ENCODE data around the gene CGREF1. TPM values are rescaled to one million over a fixed set of nuclear protein-coding genes. Genes with fewer than 3 reads are reported as not detected.

Gene CGREF1
- 0.17 and 0.31 TPM in 2 replicates for total RNA-seq

GRCh38 chr2:27118525-27119329 is at the start of gene CGREF1:
TSS of gene CGREF1 (minus strand) at chr2:27119128. CDS start at chr2:27104366, 14,762 bp downstream.
- Mint-ChIP-seq H3K9me3 (no peaks in the 10 kb centered on the region), H3K27ac (no peak within 1 kb of the TSS), H3K4me3 (peak within 1 kb of the TSS; percentile 69), H3K36me3 (ENCODE audit: low read depth) (no peaks in the 10 kb centered on the region), H3K4me1 (peaks cover 17% of the 10 kb centered on the region), H3K27me3 (peaks cover 33% of the 10 kb centered on the region)
- intact Hi-C loops (cut with micrococcal nuclease): loop anchor here (2.0 kb wide), 1 partner anchor 16 kb away; the partner anchor contains the start of gene PREB
- ATAC-seq (ENCODE audit: low read depth) (no peak), DNase-seq (no peak)
- TF ChIP-seq CTCF (IDR thresholded peaks at IDR 0.05): no peak
- ChIA-PET CTCF (no interaction called here), POLR2A (no interaction called here)

- TF ChIP-seq CTCF (IDR thresholded peaks at IDR 0.05): no peak
- ChIA-PET CTCF (no interaction called here), POLR2A (interaction anchor here (0.6 to 0.7 kb wide), 2 partner anchors 32 to 34 kb away, joined by 3 read pairs; no protein-coding TSS in a partner anchor)
- Mint-ChIP-seq H3K36me3 (ENCODE audit: low read depth) (no peaks in the 10 kb centered on the region), H3K27me3 (no peaks in the 10 kb centered on the region), H3K4me1 (peaks cover 32% of the 10 kb centered on the region), H3K9me3 (no peaks in the 10 kb centered on the region), H3K4me3 (no peak overlapping the region), H3K27ac (peak overlapping the region; percentile 14)
- DNase-seq (no peak), ATAC-seq (ENCODE audit: low read depth) (peak; percentile 31)
- intact Hi-C loops (cut with micrococcal nuclease): no loop called here
These were observed 46.2 kb upstream of the CGREF1 start for GRCh38 chr2:27164960-27165763.

GRCh38 chr2:27162151-27163121 is 43.5 kb upstream of the CGREF1 start:
- H3K36me3 Mint-ChIP-seq (ENCODE audit: low read depth): no peaks in the 10 kb centered on the region
- DNase-seq: no peak
- ChIA-PET POLR2A (interaction anchor here (0.7 kb wide), 1 partner anchor 138 kb away, joined by 6 read pairs; no protein-coding TSS in a partner anchor), CTCF (no interaction called here)
- no peak for ATAC-seq (ENCODE audit: low read depth)
- no peaks in the 10 kb centered on the region for H3K9me3 Mint-ChIP-seq
- intact Hi-C loops (cut with micrococcal nuclease): no loop called here
- H3K27ac Mint-ChIP-seq: peak overlapping the region; percentile 35
- H3K4me3 Mint-ChIP-seq: no peak overlapping the region
- peaks cover 28% of the 10 kb centered on the region for H3K4me1 Mint-ChIP-seq
- H3K27me3 Mint-ChIP-seq: peaks cover 2% of the 10 kb centered on the region
- TF ChIP-seq CTCF (IDR thresholded peaks at IDR 0.05): no peak

- no peaks in the 10 kb centered on the region for H3K36me3 Mint-ChIP-seq (ENCODE audit: low read depth)
- no peak for TF ChIP-seq CTCF (IDR thresholded peaks at IDR 0.05)
- H3K4me3 Mint-ChIP-seq: no peak overlapping the region
- H3K27me3 Mint-ChIP-seq: peaks cover 2% of the 10 kb centered on the region
- ChIA-PET CTCF (interaction anchor here (1.3 kb wide), 1 partner anchor 9 kb away, joined by 3 read pairs; no protein-coding TSS in a partner anchor), POLR2A (interaction anchor here (0.5 kb wide), 1 partner anchor 187 kb away, joined by 5 read pairs; no protein-coding TSS in a partner anchor)
- peaks cover 24% of the 10 kb centered on the region for H3K4me1 Mint-ChIP-seq
- H3K27ac Mint-ChIP-seq: no peak overlapping the region
- no peak for ATAC-seq (ENCODE audit: low read depth)
- no peaks in the 10 kb centered on the region for H3K9me3 Mint-ChIP-seq
- intact Hi-C loops (cut with micrococcal nuclease): no loop called here
- DNase-seq: no peak
These were observed 41.3 kb upstream of the CGREF1 start for GRCh38 chr2:27160191-27160590.
